HepG2 (cell line): Measurements from ENCODE around the gene NRIP2. TPM values are rescaled to one million over a fixed set of nuclear protein-coding genes. Genes with fewer than 3 reads are reported as not detected.
A peak's percentile ranks its signal among the peaks of the same experiment; 100 is the strongest.

Source experiments
- FOXC1 ChIP-seq: sonication (generic); formaldehyde crosslinking; IDR thresholded peaks from 2 replicates; pipeline ENCODE4 v1.8.0; 2022; ENCODE audit warnings: mild to moderate bottlenecking, missing genetic modification reagents, borderline replicate concordance
- GRHL1 ChIP-seq: sonication (generic); formaldehyde crosslinking; conservative IDR thresholded peaks from 2 replicates; pipeline ENCODE4 v1.8.0; 2022; ENCODE audit warnings: missing genetic modification reagents
- KDM5B ChIP-seq: sonication (generic); formaldehyde crosslinking; IDR thresholded peaks from 2 replicates; pipeline ENCODE4 v1.4.0; 2020; ENCODE audit warnings: missing genetic modification reagents, mild to moderate bottlenecking, borderline replicate concordance
- KLF15 ChIP-seq: sonication (generic); formaldehyde crosslinking; IDR thresholded peaks from 2 replicates; pipeline ENCODE4 v1.8.1; 2023; ENCODE audit warnings: borderline replicate concordance, mild to moderate bottlenecking, inconsistent platforms, missing genetic modification reagents, mixed read lengths
- RARA ChIP-seq: IDR thresholded peaks from 2 replicates; pipeline ENCODE4 v1.6.1; 2016; ENCODE audit warnings: missing genetic modification reagents, missing compliant biosample characterization
- ZBTB21 ChIP-seq: sonication (generic); formaldehyde crosslinking; IDR thresholded peaks from 2 replicates; pipeline ENCODE4 v1.4.0; 2020; ENCODE audit warnings: missing genetic modification reagents
- ZBTB40 ChIP-seq, 2 experiments: fragments of 450-650 bp in 1 of 2; sonication (generic) in 1 of 2; formaldehyde crosslinking in 1 of 2; IDR thresholded peaks; 2 replicates each; pipeline versions ENCODE4 v1.6.1 to v1.8.0; 2016 to 2022; ENCODE audit warnings: antibody characterized with exemption in 1 of 2, mild to moderate bottlenecking in 1 of 2, missing genetic modification reagents in 1 of 2
- ZHX1 ChIP-seq: sonication (generic); formaldehyde crosslinking; IDR thresholded peaks from 2 replicates; pipeline ENCODE4 v1.8.1; 2022; ENCODE audit warnings: low read depth, mild to moderate bottlenecking, missing genetic modification reagents
- ZNF274 ChIP-seq: sonication (generic); formaldehyde crosslinking; IDR thresholded peaks from 2 replicates; pipeline ENCODE4 v1.5.1; 2020; ENCODE audit warnings: mild to moderate bottlenecking, missing genetic modification reagents
- ZNF382 ChIP-seq: sonication (generic); formaldehyde crosslinking; IDR thresholded peaks from 2 replicates; pipeline ENCODE4 v1.5.0; 2020; ENCODE audit warnings: missing genetic modification reagents, mild to moderate bottlenecking, borderline replicate concordance
- ZNF432 ChIP-seq: sonication (generic); formaldehyde crosslinking; IDR thresholded peaks from 2 replicates; pipeline ENCODE4 v1.5.0; 2020; ENCODE audit warnings: missing genetic modification reagents, mild to moderate bottlenecking, borderline replicate concordance
- ZNF615 ChIP-seq: sonication (generic); formaldehyde crosslinking; IDR thresholded peaks from 2 replicates; pipeline ENCODE4 v1.5.0; 2020; ENCODE audit warnings: mild to moderate bottlenecking, missing genetic modification reagents, borderline replicate concordance
- ZSCAN20 ChIP-seq: sonication (generic); formaldehyde crosslinking; IDR thresholded peaks from 2 replicates; pipeline ENCODE4 v1.4.0; 2020; ENCODE audit warnings: missing genetic modification reagents, mild to moderate bottlenecking, borderline replicate concordance
- polyA plus RNA-seq, 8 experiments: library from polyadenylated mRNA; depleted of rRNA in 3 of 8; stranded (reverse) in 7 of 8; unstranded in 1 of 8; fragments of >200 nt; fragmentation: Illumina TruSeq in 4 of 8; extraction: Trizol in 4 of 8; gene quantifications; 2 replicates each; pipeline versions ENCODE4 v1.2.1 to v1.2.3, GENCODE V29; 2011 to 2016; ENCODE audit warnings: low read depth in 4 of 8, missing spikeins in 1 of 8, mixed read lengths in 1 of 8; ENCODE audit not compliant: insufficient read depth in 1 of 8
- total RNA-seq, 5 experiments: library from RNA; depleted of rRNA; stranded (reverse); fragments of >200 nt; fragmentation: Illumina TruSeq; extraction: Trizol; gene quantifications; 2 replicates each; pipeline ENCODE4 v1.2.3, GENCODE V29; 2016; ENCODE audit warnings: low read depth in 1 of 5

Gene NRIP2
- total and polyA plus RNA-seq, 2 of the 13 experiments (the other 11 are each of a cell fraction or from before 2014, with no cell fraction given), result not detected

GRCh38 chr12:2812290-2813213 is 22.3 kb downstream of the NRIP2 start, which contains the start of gene ITFG2 (continued):
- TF ChIP-seq ZHX1 (CRISPR knock-in tag), result no peak
- TF ChIP-seq ZNF274 (CRISPR knock-in tag), result peak; percentile 93
- no peak for TF ChIP-seq GRHL1 (CRISPR knock-in tag)
- TF ChIP-seq ZNF382, result no peak
- TF ChIP-seq ZBTB21 (CRISPR knock-in tag), result peak; percentile 90; the same call in 1 of the 2 replicates
- TF ChIP-seq ZNF615 (CRISPR knock-in tag), result no peak
- no peak for TF ChIP-seq ZSCAN20 (CRISPR knock-in tag)
- TF ChIP-seq KLF15 (CRISPR knock-in tag), result 0 out of 2 replicates have a peak, but pooled peaks have one; percentile 37
- peak; percentile 94; the same call in 1 of the 2 replicates for TF ChIP-seq KDM5B
- TF ChIP-seq ZNF432 (CRISPR knock-in tag), result no peak
- TF ChIP-seq FOXC1 (CRISPR knock-in tag), result peak; percentile 98
- TF ChIP-seq ZBTB40 (IDR thresholded peaks at IDR 0.05), result peak; percentile 100
- peak; percentile 100 for TF ChIP-seq ZBTB40 (CRISPR knock-in tag; IDR thresholded peaks at IDR 0.05)
- TF ChIP-seq RARA (CRISPR knock-in tag), result peak; percentile 57; the same call in 1 of the 2 replicates
